Ovary (tissue), 9 donors: Measurements from ENCODE around the gene TNNC1. TPM values are rescaled to one million over a fixed set of nuclear protein-coding genes. Genes with fewer than 3 reads are reported as not detected.

Experiments
- DNase-seq, 5 donors: peaks; one replicate each; pipeline ENCODE4 v3.0.0-alpha.2; 2019 to 2020
- H3K27ac ChIP-seq, 2 donors: fragments of 200-600 bp; one replicate each; pipeline versions ENCODE4 v1.5.1 to v1.8.0; 2019 to 2022
- H3K27me3 ChIP-seq: fragments of 200-600 bp; one replicate; pipeline ENCODE4 v1.8.0; 2022
- H3K36me3 ChIP-seq: fragments of 200-600 bp; sonication (generic); one replicate; pipeline ENCODE4 v1.5.1; 2019
- H3K4me1 ChIP-seq: one replicate; pipeline ENCODE4 v1.8.1; 2013; ENCODE audit warnings: mild to moderate bottlenecking, moderate library complexity; ENCODE audit not compliant: insufficient read depth
- H3K4me3 ChIP-seq: fragments of 200-600 bp; sonication (generic); one replicate; pipeline ENCODE4 v1.5.1; 2017
- H3K9me3 ChIP-seq, 2 donors: fragments of 200-600 bp in 1 of 2; sonication (generic) in 1 of 2; one replicate each; pipeline versions ENCODE4 v1.5.1 to v1.8.1; 2013 to 2019; ENCODE audit warnings: mild to moderate bottlenecking in 1 of 2, moderate library complexity in 1 of 2
- CTCF ChIP-seq, 3 donors: fragments of 450-650 bp in 2 of 3; fragments of 200-600 bp in 1 of 3; IDR thresholded peaks; one replicate each; pipeline versions ENCODE4 v1.5.1 to v1.8.0; 2016 to 2022; ENCODE audit warnings: antibody characterized with exemption in 3 of 3, mild to moderate bottlenecking in 1 of 3
- EP300 ChIP-seq: sonication (generic); formaldehyde crosslinking; IDR thresholded peaks from one replicate; pipeline ENCODE4 v1.6.1; 2017; ENCODE audit warnings: antibody characterized with exemption
- POLR2A ChIP-seq: fragments of 450-650 bp; IDR thresholded peaks from one replicate; pipeline ENCODE4 v1.6.1; 2017; ENCODE audit warnings: antibody characterized with exemption, mild to moderate bottlenecking, moderate library complexity
- WGBS, 3 donors: extraction: QIAGEN DNeasy Blood & Tissue Kit in 1 of 3; methylation state at CpG; one replicate each; pipeline versions ENCODE4 v1.1.5 to v1.1.7; 2013 to 2017; 5-methylcytosine and 5-hydroxymethylcytosine counted together
- intact Hi-C, 4 donors: fragments of 100-400 bp; cut with DNase I; formaldehyde crosslinking; loops; one replicate each; pipeline versions ENCODE4 v1.11.0 to v1.15.1; 2022 to 2023
- polyA plus RNA-seq, 2 donors: library from polyadenylated mRNA; stranded (reverse); fragments of 200-250 nt in 1 of 2; fragments of 350-450 nt in 1 of 2; fragmentation: Illumina TruSeq in 1 of 2; extraction: RNeasy Lipid Tissue Mini Kit (QIAGEN cat#74804) in 1 of 2; gene quantifications; one replicate each; pipeline ENCODE4 v1.2.3, GENCODE V29; 2013 to 2014
- total RNA-seq, 7 donors: library from RNA; depleted of rRNA in 2 of 7; stranded (reverse); fragments of >200 nt in 2 of 7; fragmentation: NEBNext Ultra II Directional in 3 of 7; extraction: Animal tissue kit (Norgen Biotek cat#: 25700) in 3 of 7; gene quantifications; one replicate each; pipeline versions ENCODE4 v1.1.0 to v1.2.4, GENCODE V29; 2016 to 2023
- donor health status: DM: no; HTN: no; CAD: no; lungs with moderate emphysema.
- donor health status: DM: no; HTN: no; CAD: no.
- donor health status: Bipolar disorder and iron deficiency.
- donor health status: DM: yes; HTN: yes; CAD: no.
- donor health status: DM: no; HTN: no; CAD: no.
- donor health status: DM: yes; HTN: yes; CAD: no.

The TNNC1 gene
- total and polyA plus RNA-seq, 9 donors, result 0.31 to 2.3 (median 1.0) TPM

- no peak for TF ChIP-seq CTCF (IDR thresholded peaks at IDR 0.05)
- no peak for TF ChIP-seq POLR2A
- no peak for TF ChIP-seq EP300
- Histone ChIP-seq H3K36me3 (no peaks in the 10 kb centered on the region), H3K9me3 (no peaks in the 10 kb centered on the region), H3K27me3 (no peaks in the 10 kb centered on the region), H3K4me3 (no peak overlapping the region), H3K4me1 (no peaks in the 10 kb centered on the region), H3K27ac (no peak overlapping the region)
- 91% methylated on average over 3 of the region's 3 CpGs for WGBS, 3 donors
- intact Hi-C loops, result loop anchor here in 1 of 4 donors (10.0 kb wide), 1 partner anchor 652 kb away; no protein-coding TSS in a partner anchor
- DNase-seq, result peak in 2 of 5 donors; percentile 2 to 11
Observed at GRCh38 chr3:52422669-52423068, 31.2 kb downstream of the TNNC1 start.

GRCh38 chr3:52420388-52420787 is 33.5 kb downstream of the TNNC1 start:
- 82 to 88% (median 85%) methylated on average over 2 of the region's 2 CpGs for WGBS, 3 donors
- TF ChIP-seq POLR2A (no peak), EP300 (no peak), CTCF (IDR thresholded peaks at IDR 0.05) (no peak)
- H3K36me3 ChIP-seq, result no peaks in the 10 kb centered on the region
- intact Hi-C loops, result loop anchor here in 1 of 4 donors (10.0 kb wide), 1 partner anchor 654 kb away; no protein-coding TSS in a partner anchor
- H3K27ac ChIP-seq, result no peak overlapping the region
- no peak for DNase-seq
- no peak overlapping the region for H3K4me3 ChIP-seq
- no peaks in the 10 kb centered on the region for H3K27me3 ChIP-seq
- H3K9me3 ChIP-seq, result no peaks in the 10 kb centered on the region
- H3K4me1 ChIP-seq, result no peaks in the 10 kb centered on the region

DNA sequence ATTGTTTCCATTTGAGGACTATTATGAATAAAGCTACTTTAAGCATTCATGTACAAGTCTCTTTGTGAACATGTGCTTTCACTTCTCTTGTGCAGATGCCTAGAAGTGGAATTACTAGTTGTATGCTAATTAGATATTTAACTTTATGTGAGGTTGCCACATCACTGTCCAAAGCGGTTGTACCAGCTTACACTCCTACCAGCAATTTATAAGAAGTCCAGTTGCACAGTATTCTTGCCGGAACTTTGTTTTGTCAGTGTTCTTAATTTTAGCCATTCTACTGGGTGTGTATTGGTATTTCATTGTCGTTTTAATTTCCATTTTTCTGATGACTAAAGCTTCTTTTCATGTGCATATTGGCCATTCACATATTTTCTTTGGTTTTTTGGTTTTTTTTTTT is 38.0 kb downstream of the TNNC1 start:
- peaks cover 4% of the 10 kb centered on the region for H3K4me1 ChIP-seq
- intact Hi-C loops, result no loop called here

DNA sequence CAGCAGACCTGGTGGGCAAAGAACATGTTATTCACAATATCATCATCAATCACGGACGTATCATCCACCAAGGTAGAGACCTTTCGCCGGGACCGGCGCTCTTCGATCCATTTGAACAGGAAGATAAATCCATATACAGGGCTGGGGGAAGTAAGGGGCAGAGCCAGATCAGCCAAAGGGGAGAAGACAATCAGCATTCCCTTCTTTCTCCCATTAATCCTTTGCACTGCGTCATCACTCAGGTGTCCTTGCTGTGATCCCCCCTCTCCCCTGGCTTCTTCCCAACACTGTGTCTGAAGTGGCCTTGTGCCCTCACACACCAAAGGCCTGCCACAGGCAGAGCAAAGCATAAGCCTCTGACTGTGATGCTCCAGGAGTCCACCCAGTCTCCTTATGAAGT is 45.4 kb downstream of the TNNC1 start:
- H3K27ac ChIP-seq, result no peak overlapping the region
- H3K27me3 ChIP-seq, result no peaks in the 10 kb centered on the region
- no peak overlapping the region for H3K4me3 ChIP-seq
- no peaks in the 10 kb centered on the region for H3K36me3 ChIP-seq
- 81 to 90% (median 83%) methylated on average over 8 of the region's 8 CpGs for WGBS, 3 donors
- TF ChIP-seq POLR2A (no peak), CTCF (IDR thresholded peaks at IDR 0.05) (no peak), EP300 (no peak)
- H3K9me3 ChIP-seq, result no peaks in the 10 kb centered on the region
- peak in 2 of 5 donors; percentile 28 to 35 for DNase-seq
- intact Hi-C loops, result loop anchor here in 1 of 4 donors (10.0 kb wide), 1 partner anchor 124 kb away; the partner anchor contains the start of gene GLYCTK
- H3K4me1 ChIP-seq, result peaks cover 6% of the 10 kb centered on the region

More for the DNA sequence above, 38.0 kb downstream of the TNNC1 start:
- H3K4me3 ChIP-seq, result no peak overlapping the region
- no peak for TF ChIP-seq EP300
- no peak for TF ChIP-seq POLR2A
- TF ChIP-seq CTCF (IDR thresholded peaks at IDR 0.05), result no peak
- H3K9me3 ChIP-seq, result no peaks in the 10 kb centered on the region
- 92 to 95% (median 93%) methylated on average over 3 of the region's 3 CpGs for WGBS, 3 donors
- H3K27me3 ChIP-seq, result no peaks in the 10 kb centered on the region
- H3K36me3 ChIP-seq, result no peaks in the 10 kb centered on the region
- H3K27ac ChIP-seq, result no peak overlapping the region
- no peak for DNase-seq
